ENCODE measurements around the gene NAE1. TPM values are rescaled to one million over a fixed set of nuclear protein-coding genes. Genes with fewer than 3 reads are reported as not detected.

The NAE1 gene
- polyA plus RNA-seq, 1 donor: 67.6 TPM

- H3K27me3 ChIP-seq (ENCODE audit: control insufficient read depth, insufficient read depth, low read length): no peaks in the 10 kb centered on the region
- H3K4me3 ChIP-seq (ENCODE audit: low read length): no peak overlapping the region
- H3K4me1 ChIP-seq (ENCODE audit: control insufficient read depth, insufficient read depth, low read length): no peaks in the 10 kb centered on the region
- no peak for DNase-seq
- no CpG with 5 or more reads among the region's 2 CpGs for WGBS (ENCODE audit: insufficient coverage, low lambda C conversion rate)
- no peaks in the 10 kb centered on the region for H3K9me3 ChIP-seq (ENCODE audit: control insufficient read depth, low read depth, low read length)
- no peaks in the 10 kb centered on the region for H3K36me3 ChIP-seq (ENCODE audit: control insufficient read depth, insufficient read depth, low read length)
- H3K27ac ChIP-seq (ENCODE audit: low read length): no peak overlapping the region
These were observed 55.8 kb downstream of the NAE1 start for GRCh38 chr16:66774981-66775380.

- Histone ChIP-seq H3K27me3 (ENCODE audit: control insufficient read depth, insufficient read depth, low read length) (no peaks in the 10 kb centered on the region), H3K27ac (ENCODE audit: low read length) (no peak overlapping the region), H3K4me3 (ENCODE audit: low read length) (no peak overlapping the region), H3K9me3 (ENCODE audit: control insufficient read depth, low read depth, low read length) (no peaks in the 10 kb centered on the region), H3K36me3 (ENCODE audit: control insufficient read depth, insufficient read depth, low read length) (no peaks in the 10 kb centered on the region), H3K4me1 (ENCODE audit: control insufficient read depth, insufficient read depth, low read length) (no peaks in the 10 kb centered on the region)
- DNase-seq: no peak
These were observed 72.7 kb downstream of the NAE1 start for GRCh38 chr16:66758086-66758485.

- Histone ChIP-seq H3K27ac (ENCODE audit: low read length) (no peak overlapping the region), H3K36me3 (ENCODE audit: control insufficient read depth, insufficient read depth, low read length) (peaks cover 4% of the 10 kb centered on the region), H3K4me1 (ENCODE audit: control insufficient read depth, insufficient read depth, low read length) (peaks cover 11% of the 10 kb centered on the region), H3K27me3 (ENCODE audit: control insufficient read depth, insufficient read depth, low read length) (no peaks in the 10 kb centered on the region), H3K9me3 (ENCODE audit: control insufficient read depth, low read depth, low read length) (no peaks in the 10 kb centered on the region), H3K4me3 (ENCODE audit: low read length) (no peak overlapping the region)
- DNase-seq: no peak
- WGBS (ENCODE audit: insufficient coverage, low lambda C conversion rate): no CpG with 5 or more reads among the region's 3 CpGs
These were observed 76.0 kb downstream of the NAE1 start for GRCh38 chr16:66754819-66755218.

- Histone ChIP-seq H3K27ac (ENCODE audit: low read length) (no peak overlapping the region), H3K4me1 (ENCODE audit: control insufficient read depth, insufficient read depth, low read length) (peaks cover 16% of the 10 kb centered on the region), H3K36me3 (ENCODE audit: control insufficient read depth, insufficient read depth, low read length) (peaks cover 6% of the 10 kb centered on the region), H3K9me3 (ENCODE audit: control insufficient read depth, low read depth, low read length) (no peaks in the 10 kb centered on the region), H3K4me3 (ENCODE audit: low read length) (no peak overlapping the region), H3K27me3 (ENCODE audit: control insufficient read depth, insufficient read depth, low read length) (no peaks in the 10 kb centered on the region)
- WGBS (ENCODE audit: insufficient coverage, low lambda C conversion rate): no CpG with 5 or more reads among the region's 2 CpGs
- DNase-seq: no peak
These were observed 76.6 kb downstream of the NAE1 start for GRCh38 chr16:66754211-66754610.

GRCh38 chr16:66752958-66753357, 77.8 kb downstream of the NAE1 start:
- no peak overlapping the region for H3K27ac ChIP-seq (ENCODE audit: low read length)
- H3K36me3 ChIP-seq (ENCODE audit: control insufficient read depth, insufficient read depth, low read length): peaks cover 17% of the 10 kb centered on the region
- no peak for DNase-seq
- H3K27me3 ChIP-seq (ENCODE audit: control insufficient read depth, insufficient read depth, low read length): no peaks in the 10 kb centered on the region
- no peaks in the 10 kb centered on the region for H3K9me3 ChIP-seq (ENCODE audit: control insufficient read depth, low read depth, low read length)
- H3K4me3 ChIP-seq (ENCODE audit: low read length): no peak overlapping the region
- H3K4me1 ChIP-seq (ENCODE audit: control insufficient read depth, insufficient read depth, low read length): peaks cover 20% of the 10 kb centered on the region
- WGBS (ENCODE audit: insufficient coverage, low lambda C conversion rate): no CpG with 5 or more reads among the region's 2 CpGs

Other genes starting within 250 kb of the NAE1 start
- gene CMTM3, start 226.3 kb downstream of the NAE1 start, polyA plus RNA-seq: 26.2 TPM
- 52.1 TPM for gene CMTM4, start 134.2 kb downstream of the NAE1 start, polyA plus RNA-seq
- gene DYNC1LI2, start 79.4 kb downstream of the NAE1 start, polyA plus RNA-seq: 107 TPM
- gene TERB1, start 29.4 kb downstream of the NAE1 start, polyA plus RNA-seq: 0.09 TPM
- gene CA7, start 13.4 kb upstream of the NAE1 start, polyA plus RNA-seq: 12.1 TPM
- gene PDP2, start 49.5 kb upstream of the NAE1 start, polyA plus RNA-seq: 9.6 TPM
- 7.9 TPM for gene CDH16, start 87.9 kb upstream of the NAE1 start, polyA plus RNA-seq
- gene RRAD, start 94.6 kb upstream of the NAE1 start, polyA plus RNA-seq: 2.0 TPM
- 82.1 TPM for gene CIAO2B, start 103.4 kb upstream of the NAE1 start, polyA plus RNA-seq
- 181 TPM for gene CES2, start 104.5 kb upstream of the NAE1 start, polyA plus RNA-seq
- 16.0 TPM for gene CES3, start 130.3 kb upstream of the NAE1 start, polyA plus RNA-seq
- gene CES4A, start 157.6 kb upstream of the NAE1 start, polyA plus RNA-seq: 23.5 TPM
- gene CBFB, start 198.2 kb upstream of the NAE1 start, polyA plus RNA-seq: 25.1 TPM

All from large intestine (tissue), 3 donors.